Measurements from ENCODE around the gene KRTAP10-4. TPM values are rescaled to one million over a fixed set of nuclear protein-coding genes. Genes with fewer than 3 reads are reported as not detected.

Gene KRTAP10-4
- total and polyA plus RNA-seq, 2 experiments from 2014 or later, result not detected

GRCh38 chr21:44611551-44611950, 38.0 kb downstream of the KRTAP10-4 start:
- H3K4me3 Mint-ChIP-seq, result no peak overlapping the region
- no peak for ATAC-seq

More at GRCh38 chr21:44611551-44611950, 38.0 kb downstream of the KRTAP10-4 start:
- Histone ChIP-seq H4K20me1 (replicated peaks; ENCODE audit: insufficient read depth) (no peaks in the 10 kb centered on the region), H3K79me2 (replicated peaks; ENCODE audit: insufficient read depth) (no peaks in the 10 kb centered on the region), H3K36me3 (ENCODE audit: insufficient read depth) (0 out of 2 replicates have a peak, but pooled peaks cover 4% of the 10 kb centered on the region), H3K4me2 (no peak overlapping the region), H3K9me2 (ENCODE audit: insufficient read depth) (no peaks in the 10 kb centered on the region), H3K4me1 (ENCODE audit: insufficient read depth) (no peaks in the 10 kb centered on the region), H3K27ac (ENCODE audit: low read depth) (no peak overlapping the region), H3K27me3 (ENCODE audit: insufficient read depth) (no peaks in the 10 kb centered on the region), H3F3A (replicated peaks; ENCODE audit: low read depth) (no peaks in the 10 kb centered on the region), H2AFZ (no peak overlapping the region), H3K4me3 (no peak overlapping the region)
- Mint-ChIP-seq H3K9me3 (peaks cover 43% of the 10 kb centered on the region), H3K4me1 (peaks cover 9% of the 10 kb centered on the region), H3K36me3 (ENCODE audit: low read depth) (peaks cover 19% of the 10 kb centered on the region), H3K27me3 (ENCODE audit: insufficient read depth, low read depth, poor library complexity) (peaks cover 8% of the 10 kb centered on the region), H3K27ac (no peak overlapping the region)
- no peak for DNase-seq (ENCODE audit: low spot score)
- TF ChIP-seq ZNF331 (CRISPR knock-in tag; IDR thresholded peaks at IDR 0.05; ENCODE audit: low read depth) (no peak), REST (IDR thresholded peaks at IDR 0.05; ENCODE audit: unreplicated experiment) (no peak), CREB1 (CRISPR knock-in tag; IDR thresholded peaks at IDR 0.05; ENCODE audit: low read depth) (no peak), EZH2 (IDR thresholded peaks at IDR 0.05; ENCODE audit: low read depth, unreplicated experiment) (no peak), JUNB (IDR thresholded peaks at IDR 0.05; ENCODE audit: unreplicated experiment) (no peak), EZH2phosphoT487 (IDR thresholded peaks at IDR 0.05; ENCODE audit: unreplicated experiment) (no peak), NANOG (IDR thresholded peaks at IDR 0.05; ENCODE audit: borderline replicate concordance) (no peak), ZNF462 (CRISPR knock-in tag; IDR thresholded peaks at IDR 0.05) (no peak), POLR2AphosphoS5 (IDR thresholded peaks at IDR 0.05; ENCODE audit: low read depth) (no peak), ZNF114 (CRISPR knock-in tag; IDR thresholded peaks at IDR 0.05) (no peak), STAT1 (IDR thresholded peaks at IDR 0.05; ENCODE audit: unreplicated experiment) (no peak)
- TF ChIP-seq, protein P1, sequence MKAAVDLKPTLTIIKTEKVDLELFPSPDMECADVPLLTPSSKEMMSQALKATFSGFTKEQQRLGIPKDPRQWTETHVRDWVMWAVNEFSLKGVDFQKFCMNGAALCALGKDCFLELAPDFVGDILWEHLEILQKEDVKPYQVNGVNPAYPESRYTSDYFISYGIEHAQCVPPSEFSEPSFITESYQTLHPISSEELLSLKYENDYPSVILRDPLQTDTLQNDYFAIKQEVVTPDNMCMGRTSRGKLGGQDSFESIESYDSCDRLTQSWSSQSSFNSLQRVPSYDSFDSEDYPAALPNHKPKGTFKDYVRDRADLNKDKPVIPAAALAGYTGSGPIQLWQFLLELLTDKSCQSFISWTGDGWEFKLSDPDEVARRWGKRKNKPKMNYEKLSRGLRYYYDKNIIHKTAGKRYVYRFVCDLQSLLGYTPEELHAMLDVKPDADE (IDR thresholded peaks at IDR 0.05), result no peak
- TF ChIP-seq, protein P2, sequence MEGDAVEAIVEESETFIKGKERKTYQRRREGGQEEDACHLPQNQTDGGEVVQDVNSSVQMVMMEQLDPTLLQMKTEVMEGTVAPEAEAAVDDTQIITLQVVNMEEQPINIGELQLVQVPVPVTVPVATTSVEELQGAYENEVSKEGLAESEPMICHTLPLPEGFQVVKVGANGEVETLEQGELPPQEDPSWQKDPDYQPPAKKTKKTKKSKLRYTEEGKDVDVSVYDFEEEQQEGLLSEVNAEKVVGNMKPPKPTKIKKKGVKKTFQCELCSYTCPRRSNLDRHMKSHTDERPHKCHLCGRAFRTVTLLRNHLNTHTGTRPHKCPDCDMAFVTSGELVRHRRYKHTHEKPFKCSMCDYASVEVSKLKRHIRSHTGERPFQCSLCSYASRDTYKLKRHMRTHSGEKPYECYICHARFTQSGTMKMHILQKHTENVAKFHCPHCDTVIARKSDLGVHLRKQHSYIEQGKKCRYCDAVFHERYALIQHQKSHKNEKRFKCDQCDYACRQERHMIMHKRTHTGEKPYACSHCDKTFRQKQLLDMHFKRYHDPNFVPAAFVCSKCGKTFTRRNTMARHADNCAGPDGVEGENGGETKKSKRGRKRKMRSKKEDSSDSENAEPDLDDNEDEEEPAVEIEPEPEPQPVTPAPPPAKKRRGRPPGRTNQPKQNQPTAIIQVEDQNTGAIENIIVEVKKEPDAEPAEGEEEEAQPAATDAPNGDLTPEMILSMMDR (conservative IDR thresholded peaks at IDR 0.05; ENCODE audit: low read depth in 2 of 2), result no peak

Measured in GM23338 (cell line).